ENCODE results near the gene PPM1N. TPM values are rescaled to one million over a fixed set of nuclear protein-coding genes. Genes with fewer than 3 reads are reported as not detected.

PPM1N gene
- total RNA-seq, 2 donors from 2014 or later: 3.2 to 3.5 TPM

GRCh38 chr19:45475537-45476291 is 22.5 kb upstream of the PPM1N start:
- H3K27me3 Mint-ChIP-seq (ENCODE audit: insufficient read depth): peaks cover 10% of the 10 kb centered on the region
- Histone ChIP-seq H3K4me1 (ENCODE audit: control insufficient read depth, insufficient read depth, low read length) (no peaks in the 10 kb centered on the region), H3K27ac (ENCODE audit: low read depth, low read length) (no peak overlapping the region), H3K27me3 (ENCODE audit: control insufficient read depth, insufficient read depth, low read length, poor library complexity, severe bottlenecking) (peaks cover 13% of the 10 kb centered on the region), H3K36me3 (ENCODE audit: control insufficient read depth, insufficient read depth, low read length) (no peaks in the 10 kb centered on the region), H3K9me3 (ENCODE audit: control insufficient read depth, low read length) (no peaks in the 10 kb centered on the region), H3K4me3 (ENCODE audit: low read length) (no peak overlapping the region), H3K9ac (ENCODE audit: extremely low read depth, low read length, poor library complexity, severe bottlenecking) (no peak overlapping the region)
- DNase-seq: no peak
- peaks cover 17% of the 10 kb centered on the region for H3K4me1 Mint-ChIP-seq
- H3K36me3 Mint-ChIP-seq (ENCODE audit: low read depth): no peaks in the 10 kb centered on the region
- no peak overlapping the region for H3K4me3 Mint-ChIP-seq
- no peaks in the 10 kb centered on the region for H3K9me3 Mint-ChIP-seq
- TF ChIP-seq CTCF (conservative IDR thresholded peaks at IDR 0.05): no peak
- H3K27ac Mint-ChIP-seq: no peak overlapping the region
- 71 to 86% methylated on average over 1 to 6 of the region's 6 CpGs for WGBS, 2 experiments (ENCODE audit: insufficient coverage in 1 of 2, insufficient read length in 1 of 2)

- no peak for TF ChIP-seq CTCF (conservative IDR thresholded peaks at IDR 0.05)
- no peaks in the 10 kb centered on the region for H3K9me3 ChIP-seq (ENCODE audit: control insufficient read depth, low read length)
- peaks cover 10% of the 10 kb centered on the region for H3K27me3 Mint-ChIP-seq (ENCODE audit: insufficient read depth)
- no peak overlapping the region for H3K9ac ChIP-seq (ENCODE audit: extremely low read depth, low read length, poor library complexity, severe bottlenecking)
- 71 to 74% methylated on average over 3 to 5 of the region's 5 CpGs for WGBS, 2 experiments (ENCODE audit: insufficient coverage in 1 of 2, insufficient read length in 1 of 2)
- H3K27ac Mint-ChIP-seq: no peak overlapping the region
- H3K27ac ChIP-seq (ENCODE audit: low read depth, low read length): no peak overlapping the region
- H3K4me1 Mint-ChIP-seq: peaks cover 17% of the 10 kb centered on the region
- no peak overlapping the region for H3K4me3 ChIP-seq (ENCODE audit: low read length)
- H3K36me3 ChIP-seq (ENCODE audit: control insufficient read depth, insufficient read depth, low read length): no peaks in the 10 kb centered on the region
- no peaks in the 10 kb centered on the region for H3K36me3 Mint-ChIP-seq (ENCODE audit: low read depth)
- H3K9me3 Mint-ChIP-seq: no peaks in the 10 kb centered on the region
- no peak for DNase-seq
- peaks cover 11% of the 10 kb centered on the region for H3K27me3 ChIP-seq (ENCODE audit: control insufficient read depth, insufficient read depth, low read length, poor library complexity, severe bottlenecking)
- H3K4me3 Mint-ChIP-seq: no peak overlapping the region
- H3K4me1 ChIP-seq (ENCODE audit: control insufficient read depth, insufficient read depth, low read length): no peaks in the 10 kb centered on the region
Measured at GRCh38 chr19:45476304-45476703, 21.9 kb upstream of the PPM1N start.

- WGBS, 2 experiments (ENCODE audit: insufficient coverage in 1 of 2, insufficient read length in 1 of 2): 78 to 90% methylated on average over 4 to 5 of the region's 5 CpGs
- peaks cover 7% of the 10 kb centered on the region for H3K27me3 Mint-ChIP-seq (ENCODE audit: insufficient read depth)
- no peaks in the 10 kb centered on the region for H3K9me3 Mint-ChIP-seq
- Histone ChIP-seq H3K9ac (ENCODE audit: extremely low read depth, low read length, poor library complexity, severe bottlenecking) (no peak overlapping the region), H3K36me3 (ENCODE audit: control insufficient read depth, insufficient read depth, low read length) (no peaks in the 10 kb centered on the region), H3K4me1 (ENCODE audit: control insufficient read depth, insufficient read depth, low read length) (no peaks in the 10 kb centered on the region), H3K9me3 (ENCODE audit: control insufficient read depth, low read length) (no peaks in the 10 kb centered on the region), H3K27me3 (ENCODE audit: control insufficient read depth, insufficient read depth, low read length, poor library complexity, severe bottlenecking) (peaks cover 2% of the 10 kb centered on the region), H3K27ac (ENCODE audit: low read depth, low read length) (no peak overlapping the region), H3K4me3 (ENCODE audit: low read length) (no peak overlapping the region)
- no peak overlapping the region for H3K4me3 Mint-ChIP-seq
- no peak for TF ChIP-seq CTCF (conservative IDR thresholded peaks at IDR 0.05)
- no peak for DNase-seq
- no peaks in the 10 kb centered on the region for H3K36me3 Mint-ChIP-seq (ENCODE audit: low read depth)
- peaks cover 16% of the 10 kb centered on the region for H3K4me1 Mint-ChIP-seq
- H3K27ac Mint-ChIP-seq: no peak overlapping the region
Measured at GRCh38 chr19:45477186-45477585, 21.1 kb upstream of the PPM1N start.

Data from endodermal cell (in vitro differentiated cells).